Endodermal cell (in vitro differentiated cells): ENCODE results near the gene EYS. TPM values are rescaled to one million over a fixed set of nuclear protein-coding genes. Genes with fewer than 3 reads are reported as not detected.

Source experiments
- DNase-seq: peaks from one replicate; pipeline ENCODE4 v3.0.0-alpha.2; 2017
- H3K27ac ChIP-seq: 2 replicates; pipeline ENCODE4 v1.5.1; 2013; ENCODE audit warnings: mild to moderate bottlenecking, low read depth, low read length, moderate library complexity
- H3K27me3 ChIP-seq: 2 replicates; pipeline ENCODE4 v1.6.1; 2013; ENCODE audit warnings: mild to moderate bottlenecking, low read length, moderate library complexity; ENCODE audit not compliant: insufficient read depth, control insufficient read depth, poor library complexity, severe bottlenecking
- H3K36me3 ChIP-seq: 2 replicates; pipeline ENCODE4 v1.7.0; 2013; ENCODE audit warnings: mild to moderate bottlenecking, low read length, moderate library complexity; ENCODE audit not compliant: control insufficient read depth, insufficient read depth
- H3K4me1 ChIP-seq: one replicate; pipeline ENCODE4 v1.7.0; 2013; ENCODE audit warnings: low read length; ENCODE audit not compliant: control insufficient read depth, insufficient read depth
- H3K4me3 ChIP-seq: 2 replicates; pipeline ENCODE4 v1.5.1; 2013; ENCODE audit warnings: mild to moderate bottlenecking, low read length, moderate library complexity
- H3K9ac ChIP-seq: 2 replicates; pipeline ENCODE4 v1.6.1; 2013; ENCODE audit warnings: mild to moderate bottlenecking, low read length, moderate library complexity; ENCODE audit not compliant: poor library complexity, severe bottlenecking; ENCODE audit errors: extremely low read depth
- H3K9me3 ChIP-seq: 2 replicates; pipeline ENCODE4 v1.6.1; 2013; ENCODE audit warnings: mild to moderate bottlenecking, low read length, moderate library complexity; ENCODE audit not compliant: control insufficient read depth
- H3K27ac Mint-ChIP-seq: 2 replicates; pipeline ENCODE4 v1.8.0; 2020; ENCODE audit warnings: mixed read lengths
- H3K27me3 Mint-ChIP-seq: 2 replicates; pipeline ENCODE4 v1.8.0; 2021; ENCODE audit warnings: mild to moderate bottlenecking, mixed read lengths; ENCODE audit not compliant: insufficient read depth
- H3K36me3 Mint-ChIP-seq: 2 replicates; pipeline ENCODE4 v1.8.0; 2020; ENCODE audit warnings: low read depth, mixed read lengths
- H3K4me1 Mint-ChIP-seq: 2 replicates; pipeline ENCODE4 v1.8.0; 2020; ENCODE audit warnings: mixed read lengths
- H3K4me3 Mint-ChIP-seq: 2 replicates; pipeline ENCODE4 v1.8.0; 2020; ENCODE audit warnings: mild to moderate bottlenecking, moderate library complexity, mixed read lengths
- H3K9me3 Mint-ChIP-seq: 2 replicates; pipeline ENCODE4 v1.8.0; 2020; ENCODE audit warnings: mild to moderate bottlenecking, mixed read lengths
- CTCF ChIP-seq: fragments of 200-600 bp; sonication (generic); conservative IDR thresholded peaks from 2 replicates; pipeline ENCODE4 v1.5.0; 2021; ENCODE audit warnings: antibody characterized with exemption, mild to moderate bottlenecking
- WGBS, 2 experiments: methylation state at CpG; one replicate each; pipeline versions ENCODE4 v1.1.5 to v1.1.7; 2013; ENCODE audit warnings: missing lambda C conversion rate in 2 of 2, mixed read lengths in 1 of 2; ENCODE audit not compliant: insufficient coverage in 1 of 2, insufficient read length in 1 of 2; 5-methylcytosine and 5-hydroxymethylcytosine counted together
- total RNA-seq, 2 donors: library from RNA; stranded (reverse); fragmentation: NEBNext Ultra II Directional in 1 of 2; extraction: Animal tissue kit (Norgen Biotek cat#: 25700) in 1 of 2; gene quantifications; 2 replicates in 1 of 2; 3 replicates in 1 of 2; pipeline ENCODE4 v1.2.1, GENCODE V29; 2021

The EYS gene
- total RNA-seq, 2 donors from 2014 or later = 0.31 to 0.70 TPM

DNA sequence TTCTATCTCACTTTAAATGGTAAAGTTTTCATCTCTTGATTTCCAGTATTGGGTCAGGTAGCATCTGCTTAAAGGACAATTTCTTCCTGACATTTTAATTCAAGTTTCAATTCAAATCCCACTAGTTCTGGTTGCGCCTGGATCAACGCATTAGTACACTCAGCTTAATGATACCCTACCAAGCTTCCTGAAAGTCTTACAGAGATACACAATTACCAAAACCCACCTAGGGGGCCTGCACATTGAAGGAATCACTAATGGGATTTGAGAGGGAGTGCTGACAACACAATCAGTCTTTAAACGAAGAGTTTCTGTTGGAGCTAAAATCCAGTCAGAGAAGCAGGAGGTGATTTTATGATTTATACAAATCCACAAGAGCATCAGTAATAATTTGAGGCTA, 1778.4 kb downstream of the EYS start:
- peaks cover 9% of the 10 kb centered on the region for H3K4me1 ChIP-seq
- H3K4me1 Mint-ChIP-seq = peaks cover 17% of the 10 kb centered on the region
- peak overlapping the region; percentile 1 for H3K4me3 ChIP-seq
- DNase-seq = no peak
- no peaks in the 10 kb centered on the region for H3K9me3 ChIP-seq
- H3K27me3 Mint-ChIP-seq = peaks cover 7% of the 10 kb centered on the region
- no peaks in the 10 kb centered on the region for H3K9me3 Mint-ChIP-seq
- no peak overlapping the region for H3K9ac ChIP-seq
- WGBS, 2 experiments = 80 to 90% methylated on average over 2 to 3 of the region's 3 CpGs
- H3K36me3 ChIP-seq = no peaks in the 10 kb centered on the region
- no peak overlapping the region for H3K27ac ChIP-seq
- TF ChIP-seq CTCF = no peak
- no peak overlapping the region for H3K27ac Mint-ChIP-seq
- peaks cover 10% of the 10 kb centered on the region for H3K27me3 ChIP-seq
- no peak overlapping the region for H3K4me3 Mint-ChIP-seq
- H3K36me3 Mint-ChIP-seq = no peaks in the 10 kb centered on the region

DNA sequence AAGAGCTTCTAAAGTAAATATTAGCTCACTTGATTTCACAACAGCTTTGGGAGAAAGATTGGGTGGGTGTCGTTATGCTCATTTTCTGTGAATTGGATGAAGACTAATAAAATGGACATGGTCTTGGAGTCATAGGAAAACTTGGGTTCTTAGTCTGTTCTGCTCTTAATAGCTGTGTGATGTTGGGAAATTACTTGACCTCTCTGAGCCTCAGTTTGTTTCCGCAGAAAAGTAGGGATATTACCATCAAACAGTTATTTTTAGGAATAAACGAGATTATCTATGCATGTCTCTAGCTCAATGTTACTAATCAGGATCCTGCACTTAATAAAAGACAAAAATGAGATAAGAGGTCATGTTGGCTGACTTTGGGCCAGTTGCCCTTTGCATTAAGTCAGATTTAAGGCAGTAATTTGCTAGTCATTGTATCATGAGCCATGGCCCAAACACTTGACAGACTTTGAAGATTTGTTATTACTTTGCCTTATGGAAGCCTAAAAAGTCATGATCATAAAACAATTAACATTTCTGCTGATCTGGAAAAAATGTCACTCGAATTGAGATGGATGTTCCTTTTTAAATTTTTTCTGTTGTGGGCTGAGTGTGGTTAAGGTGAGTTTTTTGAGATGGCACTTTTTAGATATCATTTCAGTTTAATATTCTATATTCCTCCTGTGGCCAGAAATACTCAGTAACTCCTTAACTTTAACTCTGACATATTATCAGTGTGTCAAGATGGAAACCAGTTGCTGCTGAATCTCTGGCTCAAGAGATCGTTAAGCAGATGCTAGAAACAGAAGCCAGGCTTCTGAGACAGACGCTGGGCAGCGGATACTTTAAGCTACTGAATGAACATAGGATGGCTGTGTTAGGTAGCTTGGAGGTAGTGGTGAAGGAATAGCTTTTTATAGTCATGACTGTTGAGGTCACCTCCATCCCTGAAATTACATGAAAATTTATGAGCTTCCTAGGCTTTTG, 1779.8 kb downstream of the EYS start:
- no peaks in the 10 kb centered on the region for H3K9me3 ChIP-seq
- H3K36me3 Mint-ChIP-seq = no peaks in the 10 kb centered on the region
- no peak overlapping the region for H3K4me3 Mint-ChIP-seq
- TF ChIP-seq CTCF = no peak
- no peaks in the 10 kb centered on the region for H3K36me3 ChIP-seq
- no peak overlapping the region for H3K27ac ChIP-seq
- peaks cover 10% of the 10 kb centered on the region for H3K27me3 ChIP-seq
- H3K9me3 Mint-ChIP-seq = no peaks in the 10 kb centered on the region
- no peak overlapping the region for H3K4me3 ChIP-seq
- H3K9ac ChIP-seq = no peak overlapping the region
- peaks cover 9% of the 10 kb centered on the region for H3K4me1 ChIP-seq
- H3K4me1 Mint-ChIP-seq = peaks cover 17% of the 10 kb centered on the region
- no peak for DNase-seq
- H3K27ac Mint-ChIP-seq = no peak overlapping the region
- H3K27me3 Mint-ChIP-seq = peaks cover 7% of the 10 kb centered on the region
- 92 to 98% methylated on average over 5 to 7 of the region's 7 CpGs for WGBS, 2 experiments

DNA sequence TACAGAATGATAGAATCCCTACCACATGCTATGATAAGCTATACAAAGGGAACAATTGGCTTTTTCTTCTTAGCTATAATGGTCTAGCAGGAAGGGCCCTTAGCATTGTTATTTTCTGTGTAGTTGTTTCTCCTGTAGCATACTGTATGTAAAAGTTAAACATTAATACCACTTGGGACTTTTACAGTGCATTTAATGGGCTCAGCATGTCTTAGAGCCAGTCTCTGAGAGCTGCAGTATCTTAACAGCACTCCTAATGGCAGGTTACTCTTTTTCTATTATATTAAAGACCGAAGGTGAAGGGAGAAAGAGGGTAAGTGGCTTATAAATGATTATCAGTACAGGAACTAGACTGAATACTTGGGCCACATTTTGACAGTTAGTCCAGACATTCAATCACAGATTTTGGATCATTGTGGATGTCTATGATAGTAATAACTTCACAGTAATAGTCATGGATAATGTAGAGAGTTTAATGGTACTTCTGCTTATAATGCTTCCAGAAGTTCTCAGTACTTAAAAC, 1780.7 kb downstream of the EYS start:
- no peak overlapping the region for H3K27ac ChIP-seq
- 92% methylated on average over 1 of the region's 1 CpG; no CpG with 5 or more reads in 1 of the 2 experiments for WGBS, 2 experiments

More for the DNA sequence above, 1780.7 kb downstream of the EYS start:
- Mint-ChIP-seq H3K27me3 (peaks cover 7% of the 10 kb centered on the region), H3K27ac (no peak overlapping the region), H3K4me1 (peaks cover 17% of the 10 kb centered on the region), H3K4me3 (no peak overlapping the region), H3K36me3 (no peaks in the 10 kb centered on the region), H3K9me3 (no peaks in the 10 kb centered on the region)
- no peak overlapping the region for H3K4me3 ChIP-seq
- no peak overlapping the region for H3K9ac ChIP-seq
- no peaks in the 10 kb centered on the region for H3K36me3 ChIP-seq
- no peak for TF ChIP-seq CTCF
- H3K27me3 ChIP-seq = peaks cover 10% of the 10 kb centered on the region
- peaks cover 9% of the 10 kb centered on the region for H3K4me1 ChIP-seq
- H3K9me3 ChIP-seq = no peaks in the 10 kb centered on the region
- DNase-seq = no peak
